ENCODE data around the gene LRRC8D.

Gene LRRC8D

DNA sequence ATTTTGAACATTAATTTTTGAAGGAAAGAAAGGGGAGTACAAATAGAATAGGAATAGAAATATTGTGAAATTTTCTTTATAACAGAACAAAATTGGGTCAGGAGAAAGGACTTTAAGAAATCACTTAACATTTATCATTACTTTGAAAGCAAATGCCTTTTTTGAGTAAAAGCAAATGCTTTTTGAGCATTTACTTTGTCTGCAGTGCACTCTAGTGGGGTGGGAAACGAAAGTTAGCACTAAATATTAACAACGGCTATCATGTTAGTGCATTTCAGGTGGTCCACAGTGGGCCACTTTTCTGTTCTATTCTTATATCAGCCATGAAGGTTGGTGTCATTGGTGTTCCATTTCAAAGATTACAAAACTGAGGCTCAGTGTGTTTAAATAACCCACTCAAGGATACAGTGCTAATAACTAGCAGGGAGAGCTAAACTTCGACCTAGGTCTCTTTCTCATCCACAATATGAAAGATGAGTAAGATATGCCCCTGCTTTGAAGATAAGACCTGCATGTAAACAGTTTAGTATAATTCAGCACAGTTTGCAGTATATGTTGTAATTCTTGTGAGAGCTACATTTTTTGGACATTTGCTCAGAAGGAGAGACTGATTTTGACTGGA is 13.4 kb downstream of the LRRC8D start:
- no peak for DNase-seq

DNA sequence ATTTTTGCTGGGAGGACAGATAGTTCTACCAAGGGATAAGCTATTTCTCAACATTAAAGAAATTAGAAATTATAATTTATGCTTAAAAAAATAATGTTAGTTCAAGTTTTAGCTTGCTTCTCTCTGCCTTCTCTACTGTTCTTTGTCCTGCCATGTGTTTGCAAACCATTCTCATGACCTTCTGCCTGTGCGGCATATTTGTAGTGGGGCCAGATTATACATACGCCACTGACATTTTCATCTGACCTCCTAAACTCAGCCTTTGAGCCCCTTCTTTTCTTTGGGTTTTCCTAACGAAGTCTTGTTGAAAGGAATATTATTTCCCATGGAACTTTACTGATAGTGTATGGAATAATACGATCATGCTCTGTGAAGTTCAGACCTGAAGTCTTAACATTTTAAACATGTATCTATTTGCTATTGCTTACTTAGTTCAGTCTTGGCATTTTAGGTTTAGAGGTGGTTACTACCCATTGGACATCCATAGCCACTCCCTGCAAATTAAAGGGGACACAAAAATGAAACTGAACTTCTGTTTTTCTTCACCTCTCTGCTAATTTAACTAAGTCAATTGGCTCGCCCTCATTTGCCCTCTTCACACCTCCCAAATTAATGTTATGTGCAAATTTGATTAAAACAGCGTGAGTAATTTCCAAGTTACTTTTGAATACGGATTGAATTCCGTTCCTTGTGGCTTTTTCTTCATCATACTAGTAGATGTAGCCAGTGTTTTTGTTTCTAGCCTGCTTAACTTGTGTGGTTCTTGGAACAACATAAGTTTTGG is 15.6 kb downstream of the LRRC8D start:
- no peak for DNase-seq

DNA sequence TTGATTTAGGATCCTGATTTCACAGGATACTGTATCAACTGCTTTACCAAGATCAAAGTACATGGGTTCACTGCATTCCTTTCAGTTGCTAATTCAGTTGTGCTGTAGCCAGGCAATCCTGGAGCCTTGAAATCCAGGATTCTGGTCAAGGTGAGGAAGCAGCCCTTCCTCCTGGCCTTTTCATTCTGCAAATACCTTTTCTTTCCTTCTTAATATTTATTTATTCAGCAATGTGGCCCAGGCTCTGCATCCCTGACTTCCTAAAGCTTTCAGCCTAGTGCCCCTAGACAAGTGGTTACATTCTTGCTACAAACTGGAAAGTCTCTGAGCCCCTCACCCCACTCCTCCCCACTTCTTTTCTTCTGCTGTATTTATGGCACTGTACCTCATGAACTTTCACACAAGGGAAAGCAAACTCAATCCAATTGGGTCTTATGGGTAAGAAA is 16.2 kb downstream of the LRRC8D start:
- no peak for DNase-seq

DNA sequence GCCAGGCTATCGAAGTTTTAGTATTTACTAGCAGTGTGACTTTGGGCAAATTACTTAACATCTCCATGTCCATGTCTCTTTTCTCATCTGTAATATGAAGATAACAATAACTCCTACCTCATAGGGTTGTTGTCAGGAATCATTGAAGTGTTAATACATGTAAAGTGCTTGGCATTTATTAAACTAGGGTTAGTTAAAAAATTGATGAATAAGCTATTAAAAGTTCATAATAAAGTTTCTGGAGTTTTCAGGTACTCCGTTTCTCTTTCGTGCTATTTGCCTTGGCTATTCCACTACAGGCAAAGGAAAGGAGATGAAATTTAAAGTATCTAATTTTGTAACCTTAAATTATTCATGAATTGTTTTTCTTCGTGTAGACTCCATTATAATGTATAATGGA is 16.7 kb downstream of the LRRC8D start:
- DNase-seq, result no peak

DNA sequence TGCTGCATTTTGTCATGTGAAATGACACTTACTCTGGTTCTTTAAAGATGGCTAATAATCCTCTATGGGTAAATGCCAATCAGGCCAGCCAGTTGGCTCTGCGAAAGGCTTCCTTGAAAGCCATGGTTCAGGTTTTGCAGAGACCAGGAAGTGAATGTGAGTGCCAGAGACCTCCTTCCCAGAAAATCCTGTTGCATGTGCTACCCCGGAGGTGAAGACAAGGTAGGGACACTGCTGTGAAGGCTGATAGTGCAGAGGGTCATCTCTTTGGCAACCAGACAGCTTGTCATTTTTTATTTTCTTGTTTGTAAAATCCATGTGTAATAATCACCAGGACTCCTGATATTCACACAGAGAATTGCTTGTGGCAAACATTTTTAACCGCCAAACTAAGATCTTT is 18.7 kb downstream of the LRRC8D start:
- no peak for DNase-seq

DNA sequence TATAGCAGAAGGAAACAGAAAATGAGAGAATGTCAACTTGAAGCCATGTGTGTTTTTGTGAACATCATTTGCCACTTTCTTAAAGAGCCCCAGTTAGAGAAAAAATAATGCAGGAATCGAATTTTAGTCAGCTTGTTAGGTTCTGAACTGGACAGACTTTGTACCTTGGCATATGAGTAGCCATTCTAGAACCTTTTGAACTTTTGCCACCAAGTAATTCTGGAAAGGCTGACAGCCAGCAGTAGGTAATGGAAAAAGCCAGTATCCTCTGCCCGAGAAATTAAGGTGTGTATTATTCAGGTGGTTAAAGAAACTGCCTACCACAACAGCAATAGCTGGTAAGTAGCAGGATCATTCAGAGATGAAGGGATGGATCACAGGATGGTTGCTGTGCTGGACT is 20.7 kb downstream of the LRRC8D start:
- DNase-seq, result no peak

DNA sequence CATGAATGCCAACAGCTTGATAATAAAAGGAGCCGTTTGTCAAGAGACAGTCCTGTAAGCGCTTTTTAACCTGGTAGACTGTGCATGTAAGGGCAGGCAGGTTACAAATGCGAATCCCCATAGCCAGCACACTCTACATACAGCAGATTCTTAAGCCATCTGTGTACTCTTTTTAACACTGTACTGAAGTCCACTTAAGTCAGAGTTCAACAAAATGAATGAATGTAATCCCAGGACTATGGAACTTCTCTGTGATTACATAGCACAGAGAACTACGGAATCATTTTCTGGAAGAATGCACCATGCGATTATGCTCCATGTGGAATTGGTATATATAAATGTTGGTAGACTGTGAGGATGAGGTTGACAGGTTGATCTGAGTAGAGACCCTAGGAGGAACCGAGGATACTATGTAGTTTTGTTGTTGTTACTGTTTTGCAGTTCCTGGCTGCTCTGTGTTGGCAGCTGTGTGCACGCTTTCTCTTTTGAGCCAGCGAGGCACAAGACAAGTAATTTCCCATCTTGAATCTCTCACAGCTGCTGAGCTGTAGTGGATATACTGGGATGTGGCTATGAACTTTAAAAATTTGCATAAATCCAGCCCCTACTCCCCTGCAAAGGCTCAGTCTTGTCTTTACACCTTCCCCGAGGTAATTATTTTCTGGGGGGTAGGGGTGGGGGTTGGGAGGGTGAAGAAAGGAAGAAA is 21.9 kb downstream of the LRRC8D start:
- peak in 1 of 2 donors; percentile 11 for DNase-seq

DNA sequence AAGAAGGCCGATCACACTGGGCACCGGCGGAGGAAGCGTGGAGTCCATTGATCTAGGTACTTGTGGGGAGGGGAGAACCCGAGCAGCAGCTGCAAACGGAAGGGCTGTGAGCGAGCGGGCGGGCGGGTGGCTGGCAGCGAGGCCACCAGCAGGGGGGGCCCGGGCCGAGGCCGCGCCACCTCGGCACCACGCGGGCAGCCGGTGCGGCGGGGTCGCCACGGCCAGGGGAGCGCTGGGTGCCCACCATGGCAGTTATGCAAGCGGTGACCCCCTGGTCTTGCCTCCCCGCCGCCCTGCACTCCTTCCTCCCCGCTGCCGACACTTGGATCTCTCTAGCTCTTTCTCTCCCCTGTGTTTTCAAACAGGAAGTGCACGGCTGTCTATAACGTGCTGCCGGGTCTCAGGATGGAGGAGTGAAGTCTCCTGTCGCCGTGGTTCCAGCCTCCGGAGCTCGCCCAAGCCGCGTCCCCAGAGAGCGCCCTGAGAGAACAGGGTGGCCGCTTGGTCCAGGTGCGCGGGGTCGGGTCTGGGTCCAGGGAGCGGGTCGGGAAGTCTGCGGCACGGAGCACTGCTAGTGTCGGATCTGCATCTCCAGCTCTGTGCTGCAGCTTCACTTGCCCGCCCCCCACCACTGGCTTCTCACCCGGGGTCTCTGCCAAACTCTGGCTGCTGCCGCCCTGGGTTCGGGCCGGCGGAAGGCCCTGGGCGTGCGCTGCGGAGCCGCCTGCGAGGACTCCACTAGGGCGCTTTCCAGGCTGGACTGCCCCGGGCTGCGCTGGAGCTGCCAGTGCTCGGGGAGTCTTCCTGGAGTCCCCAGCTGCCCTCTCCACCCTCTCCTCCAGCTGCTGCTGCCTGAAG is 22.7 kb downstream of the LRRC8D start:
- peak; percentile 82 to 83 for DNase-seq

DNA sequence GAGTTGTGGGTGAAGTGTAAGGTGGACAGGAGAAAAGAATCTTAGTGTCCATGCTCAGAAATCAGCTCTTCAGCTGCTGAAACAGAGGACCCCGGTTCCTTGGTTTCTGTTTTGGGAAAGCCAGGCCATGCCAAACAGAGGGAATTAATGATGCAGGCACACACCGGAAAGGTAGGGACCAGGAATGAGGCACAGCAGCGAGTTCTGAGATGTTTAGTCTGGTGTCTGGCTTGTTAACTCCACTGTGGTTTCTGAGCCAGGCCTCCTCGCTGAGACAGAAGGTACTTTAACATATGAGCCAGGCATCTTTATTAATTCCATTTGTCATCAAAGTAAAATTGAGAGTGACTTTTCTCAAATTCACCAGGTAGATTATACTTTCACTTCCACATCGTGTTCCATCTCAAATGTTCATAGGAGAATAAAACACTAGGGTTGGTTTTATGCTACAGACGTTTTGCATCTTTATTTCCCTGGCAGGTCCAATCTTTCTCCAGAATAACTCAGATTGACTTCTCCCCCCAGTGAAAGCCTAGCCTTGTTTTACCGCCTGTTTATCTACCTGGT is 23.5 kb downstream of the LRRC8D start:
- DNase-seq, result peak; percentile 54 to 67

DNA sequence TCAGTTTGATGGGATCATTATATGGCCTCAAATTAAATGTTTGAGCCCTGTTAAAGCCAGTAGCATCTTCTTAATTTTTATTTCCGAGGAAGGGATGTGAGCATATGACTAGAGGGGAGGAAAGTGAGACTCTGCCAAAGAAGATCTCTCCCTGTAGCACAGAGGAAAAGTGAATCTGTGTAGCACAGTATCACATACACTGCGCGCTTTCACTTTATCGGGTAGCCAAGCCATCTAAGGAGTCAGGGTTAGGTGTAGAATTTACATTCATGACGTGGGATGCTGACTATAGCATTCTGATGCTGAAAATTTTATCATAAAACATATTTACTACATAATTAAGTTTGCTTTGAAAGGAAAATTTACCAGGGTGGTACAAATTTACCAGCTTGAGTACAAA is 24.0 kb downstream of the LRRC8D start:
- no peak for DNase-seq

DNA sequence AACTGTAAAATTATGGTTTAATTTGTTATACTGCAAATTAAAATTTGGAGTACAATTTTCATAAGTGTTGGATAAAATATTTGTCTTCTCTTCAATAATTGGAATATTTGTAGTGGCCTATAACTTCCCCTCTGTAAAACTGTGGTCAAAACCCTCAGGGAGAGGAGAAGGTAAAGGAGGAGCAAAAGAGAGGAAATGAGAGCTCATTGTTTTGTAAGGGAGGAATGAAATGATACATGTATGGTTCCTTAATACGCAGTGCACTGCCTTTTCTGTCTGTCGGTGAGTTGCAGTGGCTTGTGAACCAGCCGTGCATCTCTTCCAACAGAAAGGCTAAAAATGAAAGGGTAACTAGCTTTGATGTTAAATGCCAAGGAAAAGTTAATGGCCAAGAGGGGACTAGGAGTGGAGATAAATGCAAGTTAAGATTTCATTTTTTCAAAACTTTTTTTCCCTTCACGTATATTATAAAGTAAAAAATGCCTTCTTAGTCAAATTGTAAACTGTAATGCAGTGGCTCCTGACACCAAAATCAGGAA is 26.4 kb downstream of the LRRC8D start:
- no peak for DNase-seq

DNA sequence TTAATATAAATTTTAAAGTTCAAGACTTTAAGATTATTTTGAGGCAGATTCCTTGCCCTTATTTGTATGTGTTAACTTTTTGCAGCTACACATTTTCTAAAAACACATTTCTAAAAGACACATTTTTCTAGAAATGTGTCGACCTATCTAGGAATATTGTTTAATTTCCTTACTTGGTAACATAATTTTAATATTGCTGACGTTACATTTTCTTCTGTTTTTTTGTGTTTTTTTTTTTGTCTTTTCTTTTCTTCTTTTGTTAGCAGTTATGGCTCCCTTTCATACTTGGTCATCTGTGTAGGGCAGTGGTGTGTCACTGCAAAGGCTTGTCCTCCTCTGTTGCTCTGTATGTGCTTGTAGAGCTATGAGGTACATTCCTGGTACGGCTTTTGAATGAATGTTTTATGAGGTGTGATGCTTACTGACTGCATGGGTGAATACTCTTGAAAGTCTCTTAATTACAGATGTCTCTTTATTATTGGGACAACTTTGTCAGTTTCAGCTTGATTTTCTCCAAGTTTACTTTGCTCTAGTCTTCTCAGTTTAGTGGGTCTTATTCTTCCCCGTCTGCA is 30.1 kb downstream of the LRRC8D start:
- no peak for DNase-seq

DNA sequence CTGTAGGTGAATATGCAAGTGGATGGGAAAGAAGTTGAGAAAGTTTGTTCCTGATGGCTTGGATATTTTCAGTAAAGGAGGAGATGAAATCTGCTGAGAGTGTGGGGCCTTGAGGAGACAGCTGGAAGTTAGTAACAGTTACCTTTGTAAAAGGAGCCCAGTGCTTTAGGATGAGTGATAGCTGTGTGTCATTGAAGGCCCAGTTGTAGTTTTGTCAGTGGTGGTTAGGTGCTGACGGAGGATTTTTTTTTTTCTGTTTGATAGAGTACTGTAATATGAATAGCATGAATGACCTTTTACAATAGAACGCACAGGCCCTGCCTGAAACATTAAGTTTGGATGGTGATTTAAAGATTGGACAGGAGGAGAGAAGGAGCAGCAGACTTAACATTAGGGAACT is 33.3 kb downstream of the LRRC8D start:
- no peak for DNase-seq

DNA sequence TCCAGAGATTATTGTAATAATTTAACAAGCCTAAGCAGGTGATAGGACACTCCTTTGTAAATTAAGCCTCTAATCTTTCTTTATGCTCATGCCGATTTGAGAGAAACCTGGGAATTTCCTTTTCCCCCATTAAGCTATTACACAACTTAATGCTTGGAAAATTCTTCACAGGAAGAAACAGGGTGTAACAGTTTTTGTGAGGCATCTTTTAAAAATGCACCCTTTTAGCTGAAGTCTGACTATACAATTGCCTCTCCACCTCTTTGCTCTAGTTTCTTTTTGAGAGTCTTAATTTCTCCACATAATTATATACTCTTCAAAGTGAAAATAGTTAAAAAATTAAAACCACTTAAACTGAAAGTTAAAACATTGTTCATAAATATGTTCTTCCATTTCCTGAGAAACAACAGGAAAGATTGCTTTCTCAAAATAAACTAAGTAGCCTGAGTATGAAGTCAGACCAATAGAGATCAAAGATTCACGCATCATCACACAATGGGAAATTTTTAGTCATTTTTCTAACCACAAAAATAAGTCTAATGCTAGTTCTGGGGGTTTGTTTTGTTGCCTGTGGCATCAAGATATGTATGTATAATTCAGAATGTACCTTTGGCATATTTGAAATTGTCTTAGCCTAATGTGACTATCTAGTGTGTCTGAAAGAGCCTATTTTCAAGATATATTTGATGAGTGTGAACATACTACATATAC is 34.7 kb downstream of the LRRC8D start:
- no peak for DNase-seq

DNA sequence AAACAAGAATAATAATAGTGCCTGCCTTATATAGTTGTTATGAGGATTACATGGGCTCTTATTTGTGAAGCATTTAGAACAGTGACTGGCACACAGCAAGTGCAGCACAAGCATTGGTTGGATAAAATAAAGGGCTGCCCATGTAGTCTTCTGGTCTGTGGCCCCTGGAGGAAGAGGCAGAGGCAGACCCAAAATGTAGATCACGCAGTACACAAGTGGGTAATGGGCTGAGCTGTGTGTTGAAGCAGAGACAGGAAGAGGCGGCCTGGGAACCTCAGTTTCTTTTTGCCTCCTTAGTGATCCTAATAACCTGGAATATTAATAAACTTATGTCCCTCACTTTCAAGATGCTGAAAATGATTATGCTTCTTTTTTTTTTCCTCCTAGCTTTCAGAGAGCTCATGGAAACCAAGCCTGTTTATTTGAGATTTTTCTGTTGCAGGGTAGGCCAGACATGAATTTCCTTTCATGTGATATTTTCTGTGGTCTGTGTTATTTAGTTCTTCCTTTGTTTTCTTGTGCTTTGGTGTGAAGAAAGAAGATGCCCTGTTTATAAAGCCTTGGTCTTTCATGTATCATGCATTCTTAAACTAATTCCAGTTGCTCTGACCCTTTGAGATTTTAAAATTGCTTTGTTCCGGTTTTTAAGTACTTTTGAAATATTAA is 42.5 kb downstream of the LRRC8D start:
- no peak for DNase-seq

DNA sequence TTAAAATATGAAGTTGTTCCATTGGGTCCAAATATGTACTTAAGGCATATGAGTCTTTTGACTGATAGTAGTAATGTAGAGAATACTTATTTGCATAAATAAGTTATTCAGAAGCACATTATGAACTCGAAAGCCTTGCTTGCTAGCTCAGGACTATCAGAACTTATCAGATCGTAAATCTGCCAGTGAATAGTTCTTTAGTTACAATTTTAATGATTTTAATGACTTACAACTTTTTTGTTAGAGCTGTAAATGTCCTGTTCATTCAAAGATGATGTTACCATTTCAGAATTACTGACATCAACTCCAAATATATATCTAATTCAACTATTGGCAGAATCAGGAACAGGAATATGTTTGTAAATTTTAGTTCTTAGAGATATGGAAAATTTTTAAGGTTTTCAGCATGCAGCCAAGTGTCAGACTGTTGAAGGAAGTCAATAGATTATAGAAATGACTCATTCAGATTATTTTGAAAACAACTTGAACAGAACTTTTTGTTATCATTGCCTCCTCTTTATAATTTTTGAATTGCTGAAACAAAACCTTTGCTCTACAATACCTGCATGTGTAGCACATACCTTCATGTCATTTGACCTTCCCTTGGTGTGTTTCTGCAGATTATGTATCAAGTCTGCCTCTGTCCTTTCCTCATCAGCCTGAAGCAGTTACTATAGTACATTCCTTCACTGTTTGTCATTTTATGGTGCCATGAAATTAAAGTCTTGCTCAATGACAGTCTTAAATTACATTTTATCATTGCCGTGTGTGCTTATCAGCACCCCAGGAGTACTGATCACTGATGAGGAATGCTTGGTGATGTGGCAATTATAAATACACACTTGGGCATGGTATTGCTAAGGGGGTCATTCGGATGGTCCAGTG is 44.9 kb downstream of the LRRC8D start:
- no peak for DNase-seq

DNA sequence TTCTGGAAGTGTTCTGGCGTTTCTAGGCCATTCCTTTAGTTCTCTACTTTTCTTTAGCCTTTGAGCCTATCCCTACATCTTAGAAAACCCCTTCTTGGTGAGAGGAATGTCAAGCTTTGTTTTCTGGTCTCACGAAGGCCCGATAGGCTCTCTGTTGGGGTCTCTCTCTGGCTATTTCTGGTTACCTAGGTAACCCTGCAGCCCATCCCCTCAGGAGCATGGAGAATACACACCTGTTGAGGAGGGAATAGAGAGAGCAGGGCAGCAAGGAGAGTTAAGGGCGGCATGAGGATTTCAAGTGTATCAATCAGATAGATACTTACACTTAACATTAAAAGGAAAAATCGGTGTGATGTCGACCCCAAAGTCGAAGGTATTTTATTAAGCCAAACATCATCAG is 45.7 kb downstream of the LRRC8D start:
- DNase-seq, result no peak

DNA sequence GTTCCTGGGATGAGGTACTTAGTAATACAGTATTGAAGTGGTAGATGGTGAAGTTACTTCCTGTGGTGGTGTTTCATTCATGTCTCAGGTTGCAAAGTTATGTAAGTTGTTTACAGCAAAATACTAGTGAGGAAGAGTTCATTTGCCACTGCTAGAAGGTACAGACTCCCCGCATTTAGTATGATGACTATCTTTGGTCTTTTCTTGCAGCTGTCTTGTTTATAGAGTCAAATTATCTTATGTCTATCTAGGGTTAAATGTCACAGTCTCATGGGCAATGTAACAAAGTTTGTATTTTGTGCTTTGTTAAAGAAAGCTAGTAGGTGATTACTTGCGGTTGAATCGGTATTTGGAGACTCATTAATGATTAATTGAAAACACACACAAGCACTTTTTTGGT is 50.2 kb downstream of the LRRC8D start:
- DNase-seq, result no peak

DNA sequence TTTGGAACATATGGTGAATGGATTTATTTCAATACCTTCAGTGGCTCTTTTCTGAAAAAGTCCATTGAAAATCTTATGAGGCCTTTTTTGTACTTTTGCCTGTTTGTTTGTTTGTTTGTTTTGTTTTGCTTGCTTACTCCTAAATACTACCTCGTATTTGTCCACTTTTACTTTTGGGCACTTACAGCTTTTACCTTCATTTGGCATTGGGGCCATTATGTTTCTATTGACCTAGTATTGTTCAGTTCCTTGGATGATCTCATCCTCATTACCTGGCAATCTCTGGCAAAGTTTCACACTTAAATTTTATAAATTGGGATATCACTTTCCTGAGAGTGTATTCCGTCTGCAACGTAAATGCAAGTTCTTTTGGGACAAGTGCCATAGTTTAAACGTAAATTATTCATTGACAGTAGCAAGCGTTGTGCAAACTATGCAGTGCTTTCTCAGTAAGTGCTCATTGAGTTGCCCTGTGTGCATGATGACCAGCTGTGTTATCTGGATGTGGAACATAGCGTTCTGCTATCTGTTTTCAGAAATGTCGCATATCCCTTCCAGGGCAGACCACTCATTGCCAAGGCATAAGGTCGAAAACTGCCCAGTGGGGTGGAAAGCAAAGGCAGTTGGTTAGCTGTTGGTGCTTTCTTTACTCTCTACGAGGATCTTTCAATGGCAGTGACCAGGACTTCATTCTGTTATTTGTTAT is 51.1 kb downstream of the LRRC8D start:
- no peak for DNase-seq
